Mesothelial cell of epicardium (in vitro differentiated cells): ENCODE measurements around the gene CLTB. TPM values are rescaled to one million over a fixed set of nuclear protein-coding genes. Genes with fewer than 3 reads are reported as not detected.

Experiments used
- DNase-seq, 2 experiments: peaks; one replicate each; pipeline ENCODE4 v3.0.0; 2021; ENCODE audit warnings: low spot score in 2 of 2; ENCODE audit not compliant: unreplicated experiment in 2 of 2
- H3K27ac Mint-ChIP-seq: 2 replicates; pipeline ENCODE4 v1.8.0; 2021; ENCODE audit warnings: mixed read lengths
- H3K27me3 Mint-ChIP-seq: 2 replicates; pipeline ENCODE4 v1.8.0; 2021; ENCODE audit warnings: low read depth, mixed read lengths
- H3K36me3 Mint-ChIP-seq: 2 replicates; pipeline ENCODE4 v1.8.0; 2021; ENCODE audit warnings: mixed read lengths
- H3K4me1 Mint-ChIP-seq: 2 replicates; pipeline ENCODE4 v1.8.0; 2021; ENCODE audit warnings: mixed read lengths
- H3K4me3 Mint-ChIP-seq: 2 replicates; pipeline ENCODE4 v1.8.0; 2021; ENCODE audit warnings: mild to moderate bottlenecking, moderate library complexity, mixed read lengths
- H3K9me3 Mint-ChIP-seq: 2 replicates; pipeline ENCODE4 v1.8.0; 2021; ENCODE audit warnings: mixed read lengths
- CTCF ChIP-seq: fragments of 200-600 bp; sonication (generic); IDR thresholded peaks from one replicate; pipeline ENCODE4 v1.5.0; 2021; ENCODE audit warnings: antibody characterized with exemption; ENCODE audit not compliant: unreplicated experiment
- total RNA-seq: library from RNA; stranded (reverse); gene quantifications from 3 replicates; pipeline ENCODE4 v1.2.1, GENCODE V29; 2021

Gene CLTB
- total RNA-seq, 1 donor from 2014 or later: 43.3 TPM

- Mint-ChIP-seq H3K27ac (no peak overlapping the region), H3K36me3 (peaks cover 10% of the 10 kb centered on the region), H3K9me3 (no peaks in the 10 kb centered on the region), H3K4me3 (peak overlapping the region; percentile 99), H3K27me3 (peaks cover 17% of the 10 kb centered on the region), H3K4me1 (peaks cover 13% of the 10 kb centered on the region)
- no peak for TF ChIP-seq CTCF
- DNase-seq: no peak
Observed at GRCh38 chr5:176362233-176362490, 54.2 kb downstream of the CLTB start.

- no peaks in the 10 kb centered on the region for H3K9me3 Mint-ChIP-seq
- peak; percentile 82 to 90 for DNase-seq
Observed at GRCh38 chr5:176361437-176362232, 54.7 kb downstream of the CLTB start, which contains the start of gene KIAA1191. Gene KIAA1191, minus strand, starts transcription at chr5:176361764. Its CDS starts 2,256 bp downstream, at chr5:176359508.

GRCh38 chr5:176360894-176361436, 55.4 kb downstream of the CLTB start:
- Mint-ChIP-seq H3K36me3 (peaks cover 11% of the 10 kb centered on the region), H3K9me3 (no peaks in the 10 kb centered on the region), H3K27me3 (peaks cover 17% of the 10 kb centered on the region), H3K4me1 (peaks cover 9% of the 10 kb centered on the region), H3K27ac (peak overlapping the region; percentile 98), H3K4me3 (peak overlapping the region; percentile 99)
- no peak for TF ChIP-seq CTCF
- DNase-seq: no peak

More at GRCh38 chr5:176361437-176362232, 54.7 kb downstream of the CLTB start, which contains the start of gene KIAA1191:
- H3K4me1 Mint-ChIP-seq: peaks cover 12% of the 10 kb centered on the region
- peak within 1 kb of the TSS; percentile 98 for H3K27ac Mint-ChIP-seq
- peaks cover 11% of the 10 kb centered on the region for H3K36me3 Mint-ChIP-seq
- peaks cover 17% of the 10 kb centered on the region for H3K27me3 Mint-ChIP-seq
- TF ChIP-seq CTCF: no peak
- peak within 1 kb of the TSS; percentile 99 for H3K4me3 Mint-ChIP-seq

- TF ChIP-seq CTCF: no peak
- no peak for DNase-seq
- Mint-ChIP-seq H3K9me3 (no peaks in the 10 kb centered on the region), H3K4me1 (peaks cover 9% of the 10 kb centered on the region), H3K27ac (peak overlapping the region; percentile 74), H3K27me3 (peaks cover 17% of the 10 kb centered on the region), H3K36me3 (peaks cover 15% of the 10 kb centered on the region), H3K4me3 (peak overlapping the region; percentile 61)
Observed at GRCh38 chr5:176359658-176360057, 56.7 kb downstream of the CLTB start.

GRCh38 chr5:176356179-176356566, 60.2 kb downstream of the CLTB start:
- Mint-ChIP-seq H3K9me3 (no peaks in the 10 kb centered on the region), H3K4me3 (no peak overlapping the region), H3K36me3 (peaks cover 31% of the 10 kb centered on the region), H3K4me1 (peaks cover 7% of the 10 kb centered on the region), H3K27ac (no peak overlapping the region), H3K27me3 (no peaks in the 10 kb centered on the region)
- no peak for TF ChIP-seq CTCF
- DNase-seq: no peak
